ENCODE measurements around the gene KHK.
"Not testable (repeated sequence)": the region's sequence is repeated elsewhere in the genome, so short reads cannot be mapped to it uniquely, and the experiment has no call there.

Gene KHK

GRCh38 chr2:27059141-27059820 lies 27.3 kb upstream of the KHK start:
- no peak for DNase-seq (ENCODE audit: low spot score)

GRCh38 chr2:27060323-27060722 lies 26.2 kb upstream of the KHK start:
- DNase-seq (ENCODE audit: low spot score): no peak

GRCh38 chr2:27065128-27065527 lies 21.4 kb upstream of the KHK start:
- DNase-seq (ENCODE audit: low spot score): no peak

GRCh38 chr2:27067385-27067784 lies 19.2 kb upstream of the KHK start:
- DNase-seq (ENCODE audit: low spot score): no peak

- DNase-seq (ENCODE audit: low spot score): no peak
Measured at GRCh38 chr2:27069436-27069835, 17.1 kb upstream of the KHK start.

GRCh38 chr2:27069961-27070618 lies 16.5 kb upstream of the KHK start:
- DNase-seq (ENCODE audit: low spot score): no peak

GRCh38 chr2:27070653-27071276 lies 15.8 kb upstream of the KHK start:
- no peak for DNase-seq (ENCODE audit: low spot score)

- DNase-seq (ENCODE audit: low spot score): peak; percentile 88
Measured at GRCh38 chr2:27071277-27071989, 15.1 kb upstream of the KHK start, which contains the start of gene OST4. OST4 (minus strand) TSS chr2:27071654.

GRCh38 chr2:27071990-27072830 lies 14.4 kb upstream of the KHK start:
- peak; percentile 6 for DNase-seq (ENCODE audit: low spot score)

- no peak for DNase-seq (ENCODE audit: low spot score)
Measured at GRCh38 chr2:27072920-27073319, 13.7 kb upstream of the KHK start.

- DNase-seq (ENCODE audit: low spot score): no peak
Measured at GRCh38 chr2:27073782-27074181, 12.8 kb upstream of the KHK start.

- DNase-seq (ENCODE audit: low spot score): peak; percentile 41
Measured at GRCh38 chr2:27074738-27075565, 11.6 kb upstream of the KHK start.

GRCh38 chr2:27075566-27075871 lies 11.1 kb upstream of the KHK start:
- DNase-seq (ENCODE audit: low spot score): not testable (repeated sequence)

GRCh38 chr2:27076323-27076722 lies 10.2 kb upstream of the KHK start:
- DNase-seq (ENCODE audit: low spot score): no peak

- no peak for DNase-seq (ENCODE audit: low spot score)
Measured at GRCh38 chr2:27077231-27077630, 9.3 kb upstream of the KHK start.

- no peak for DNase-seq (ENCODE audit: low spot score)
Measured at GRCh38 chr2:27078267-27079194, 8.0 kb upstream of the KHK start, which contains the start of gene EMILIN1. EMILIN1 (plus strand) TSS chr2:27078615; CDS start chr2:27079066, 451 bp downstream.

- no peak for DNase-seq (ENCODE audit: low spot score)
Measured at GRCh38 chr2:27079233-27080139, 7.1 kb upstream of the KHK start.

- no peak for DNase-seq (ENCODE audit: low spot score)
Measured at GRCh38 chr2:27080140-27080469, 6.5 kb upstream of the KHK start.

- DNase-seq (ENCODE audit: low spot score): no peak
Measured at GRCh38 chr2:27080603-27080936, 6.0 kb upstream of the KHK start.
